Smooth muscle cell (in vitro differentiated cells): Measurements from ENCODE around the gene KDM2A. TPM values are rescaled to one million over a fixed set of nuclear protein-coding genes. Genes with fewer than 3 reads are reported as not detected.

Source experiments
- DNase-seq: peaks from one replicate; lab custom pipeline; 2025; ENCODE audit not compliant: unreplicated experiment; lab: John Stamatoyannopoulos, UW
- H2AFZ ChIP-seq: fragments of 200-600 bp; sonication (generic); 2 replicates; pipeline ENCODE4 v1.6.0; 2016; ENCODE audit warnings: antibody characterized with exemption, low read depth, mild to moderate bottlenecking
- H3F3A ChIP-seq: fragments of 200-600 bp; sonication (generic); 2 replicates; pipeline ENCODE4 v1.6.0; 2017; ENCODE audit warnings: antibody characterized with exemption, low read depth
- H3K27ac ChIP-seq: fragments of 200-600 bp; sonication (generic); 2 replicates; pipeline ENCODE4 v1.5.1; 2016; ENCODE audit warnings: low read depth, mild to moderate bottlenecking
- H3K27me3 ChIP-seq: fragments of 200-600 bp; sonication (generic); 2 replicates; pipeline ENCODE4 v1.6.1; 2016; ENCODE audit warnings: low read depth, mild to moderate bottlenecking
- H3K36me3 ChIP-seq: fragments of 200-600 bp; sonication (generic); 2 replicates; pipeline ENCODE4 v1.5.1; 2016; ENCODE audit warnings: low read depth
- H3K4me1 ChIP-seq: fragments of 200-600 bp; sonication (generic); 2 replicates; pipeline ENCODE4 v1.5.1; 2016; ENCODE audit warnings: low read depth
- H3K4me2 ChIP-seq: fragments of 200-600 bp; sonication (generic); 2 replicates; pipeline ENCODE4 v1.6.0; 2016; ENCODE audit warnings: mild to moderate bottlenecking
- H3K4me3 ChIP-seq: fragments of 200-600 bp; sonication (generic); 2 replicates; pipeline ENCODE4 v1.5.1; 2016; ENCODE audit warnings: mild to moderate bottlenecking
- H3K79me2 ChIP-seq: fragments of 200-600 bp; sonication (generic); 2 replicates; pipeline ENCODE4 v1.6.0; 2016; ENCODE audit warnings: low read depth, mild to moderate bottlenecking
- H3K9ac ChIP-seq: fragments of 200-600 bp; sonication (generic); 2 replicates; pipeline ENCODE4 v1.6.0; 2016; ENCODE audit warnings: low read depth
- H3K9me3 ChIP-seq: fragments of 200-600 bp; sonication (generic); replicated peaks from 2 replicates; pipeline ENCODE4 v1.5.1; 2016; ENCODE audit warnings: low read depth
- H4K20me1 ChIP-seq: fragments of 200-600 bp; sonication (generic); 2 replicates; pipeline ENCODE4 v1.6.0; 2016; ENCODE audit warnings: low read depth
- WGBS: methylation state at CpG from one replicate; pipeline ENCODE4 v1.1.7; 2016; ENCODE audit warnings: low lambda C conversion rate; 5-methylcytosine and 5-hydroxymethylcytosine counted together
- polyA plus RNA-seq: library from polyadenylated mRNA; unstranded; fragments of >200 nt; fragmentation: Nextera tagmentation; extraction: Ambion mirVana; gene quantifications from 2 replicates; pipeline ENCODE4 v1.2.1, GENCODE V29; 2016
- total RNA-seq: library from RNA; depleted of rRNA; stranded (reverse); fragments of >200 nt; gene quantifications from 2 replicates; pipeline ENCODE4 v1.2.3, GENCODE V29; 2014
- TF ChIP-seq, protein P1 (sequence below): fragments of 200-600 bp; sonication (generic); IDR thresholded peaks from 2 replicates; pipeline ENCODE4 v1.5.1; 2017; ENCODE audit warnings: borderline replicate concordance, mild to moderate bottlenecking, antibody characterized with exemption; ENCODE audit not compliant: insufficient read depth, poor library complexity, severe bottlenecking

Gene KDM2A
- total and polyA plus RNA-seq, 2 experiments from 2014 or later: 18.9 to 44.9 TPM

DNA sequence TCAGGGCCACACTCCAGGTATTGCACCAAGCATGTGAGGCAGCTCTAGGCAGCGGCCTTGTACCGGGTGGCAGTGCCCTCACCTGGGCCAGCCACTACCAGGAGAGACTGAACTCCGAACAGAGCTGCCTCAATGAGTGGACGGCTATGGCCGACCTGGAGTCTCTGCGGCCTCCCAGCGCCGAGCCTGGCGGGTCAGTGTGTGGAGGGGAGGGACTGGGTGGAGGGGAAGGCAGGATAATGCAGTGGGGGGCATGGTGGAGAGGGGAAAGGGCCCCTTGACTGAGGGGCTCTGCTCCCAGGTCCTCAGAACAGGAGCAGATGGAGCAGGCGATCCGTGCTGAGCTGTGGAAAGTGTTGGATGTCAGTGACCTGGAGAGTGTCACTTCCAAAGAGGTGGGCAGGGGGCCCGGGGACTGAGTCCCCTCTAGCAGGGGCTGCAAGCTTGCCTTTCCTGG is 188.5 kb downstream of the KDM2A start:
- H3K9ac ChIP-seq: no peak overlapping the region
- TF ChIP-seq, protein P1, sequence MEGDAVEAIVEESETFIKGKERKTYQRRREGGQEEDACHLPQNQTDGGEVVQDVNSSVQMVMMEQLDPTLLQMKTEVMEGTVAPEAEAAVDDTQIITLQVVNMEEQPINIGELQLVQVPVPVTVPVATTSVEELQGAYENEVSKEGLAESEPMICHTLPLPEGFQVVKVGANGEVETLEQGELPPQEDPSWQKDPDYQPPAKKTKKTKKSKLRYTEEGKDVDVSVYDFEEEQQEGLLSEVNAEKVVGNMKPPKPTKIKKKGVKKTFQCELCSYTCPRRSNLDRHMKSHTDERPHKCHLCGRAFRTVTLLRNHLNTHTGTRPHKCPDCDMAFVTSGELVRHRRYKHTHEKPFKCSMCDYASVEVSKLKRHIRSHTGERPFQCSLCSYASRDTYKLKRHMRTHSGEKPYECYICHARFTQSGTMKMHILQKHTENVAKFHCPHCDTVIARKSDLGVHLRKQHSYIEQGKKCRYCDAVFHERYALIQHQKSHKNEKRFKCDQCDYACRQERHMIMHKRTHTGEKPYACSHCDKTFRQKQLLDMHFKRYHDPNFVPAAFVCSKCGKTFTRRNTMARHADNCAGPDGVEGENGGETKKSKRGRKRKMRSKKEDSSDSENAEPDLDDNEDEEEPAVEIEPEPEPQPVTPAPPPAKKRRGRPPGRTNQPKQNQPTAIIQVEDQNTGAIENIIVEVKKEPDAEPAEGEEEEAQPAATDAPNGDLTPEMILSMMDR: no peak

More for the DNA sequence above, 188.5 kb downstream of the KDM2A start:
- 98% methylated on average over 12 of the region's 12 CpGs for WGBS
- Histone ChIP-seq H3K27ac (no peak overlapping the region), H4K20me1 (no peaks in the 10 kb centered on the region), H3F3A (no peaks in the 10 kb centered on the region), H3K9me3 (no peaks in the 10 kb centered on the region), H3K4me1 (peaks cover 1% of the 10 kb centered on the region), H3K4me2 (no peak overlapping the region), H3K79me2 (no peaks in the 10 kb centered on the region), H2AFZ (no peak overlapping the region), H3K4me3 (no peak overlapping the region), H3K27me3 (no peaks in the 10 kb centered on the region), H3K36me3 (no peaks in the 10 kb centered on the region)
- DNase-seq: no peak

Other genes with a start within 250 kb of the KDM2A start
- gene PC, start 160.9 kb upstream of the KDM2A start, total RNA-seq: 11.8 TPM in 2 replicates
- gene PC, start 160.9 kb upstream of the KDM2A start, polyA plus RNA-seq: 21.8 and 36.1 TPM in 2 replicates
- not detected in 2 replicates for gene C11orf86, start 144.0 kb upstream of the KDM2A start, total RNA-seq
- not detected in 2 replicates for gene C11orf86, start 144.0 kb upstream of the KDM2A start, polyA plus RNA-seq
- 0.67 and 2.1 TPM in 2 replicates for gene SYT12, start 96.1 kb upstream of the KDM2A start, total RNA-seq
- gene SYT12, start 96.1 kb upstream of the KDM2A start, polyA plus RNA-seq: 3.4 and 4.9 TPM in 2 replicates
- gene RHOD, start 62.4 kb upstream of the KDM2A start, total RNA-seq: 25.7 and 28.4 TPM in 2 replicates
- gene RHOD, start 62.4 kb upstream of the KDM2A start, polyA plus RNA-seq: 38.9 and 63.6 TPM in 2 replicates
- 18.5 and 22.2 TPM in 2 replicates for gene GRK2, start 147.2 kb downstream of the KDM2A start, total RNA-seq
- gene GRK2, start 147.2 kb downstream of the KDM2A start, polyA plus RNA-seq: 38.9 and 42.5 TPM in 2 replicates
- 29.3 and 34.7 TPM in 2 replicates for gene ANKRD13D, start 170.0 kb downstream of the KDM2A start, total RNA-seq
- gene ANKRD13D, start 170.0 kb downstream of the KDM2A start, polyA plus RNA-seq: 52.0 and 63.2 TPM in 2 replicates
- gene SSH3, start 184.3 kb downstream of the KDM2A start, total RNA-seq: 14.9 and 23.9 TPM in 2 replicates
- gene SSH3, start 184.3 kb downstream of the KDM2A start, polyA plus RNA-seq: 29.3 and 47.5 TPM in 2 replicates
- gene POLD4, start 234.3 kb downstream of the KDM2A start, total RNA-seq: 61.4 and 78.0 TPM in 2 replicates
- gene POLD4, start 234.3 kb downstream of the KDM2A start, polyA plus RNA-seq: 113 and 133 TPM in 2 replicates